ENCODE results near the gene KLHL6. TPM values are rescaled to one million over a fixed set of nuclear protein-coding genes. Genes with fewer than 3 reads are reported as not detected.
A peak's percentile ranks its signal among the peaks of the same experiment; 100 is the strongest.

The KLHL6 gene
- total RNA-seq, 1 donor from 2014 or later, result not detected

- Mint-ChIP-seq H3K36me3 (ENCODE audit: unreplicated experiment) (no peaks in the 10 kb centered on the region), H3K9me3 (ENCODE audit: unreplicated experiment) (no peaks in the 10 kb centered on the region), H3K27me3 (ENCODE audit: unreplicated experiment) (peaks cover 23% of the 10 kb centered on the region), H3K27ac (ENCODE audit: unreplicated experiment) (no peak overlapping the region), H3K4me3 (ENCODE audit: unreplicated experiment) (no peak overlapping the region), H3K4me1 (ENCODE audit: unreplicated experiment) (peaks cover 4% of the 10 kb centered on the region)
- DNase-seq (ENCODE audit: extremely low spot score, unreplicated experiment), result no peak
- no peak for TF ChIP-seq CTCF (IDR thresholded peaks at IDR 0.05)
Measured at GRCh38 chr3:183492849-183493179, 62.7 kb downstream of the KLHL6 start.

GRCh38 chr3:183491923-183492848, 63.3 kb downstream of the KLHL6 start:
- no peak for TF ChIP-seq CTCF (IDR thresholded peaks at IDR 0.05)
- peaks cover 4% of the 10 kb centered on the region for H3K4me1 Mint-ChIP-seq (ENCODE audit: unreplicated experiment)
- H3K4me3 Mint-ChIP-seq (ENCODE audit: unreplicated experiment), result no peak overlapping the region
- peak; percentile 81 for DNase-seq (ENCODE audit: extremely low spot score, unreplicated experiment)
- no peaks in the 10 kb centered on the region for H3K9me3 Mint-ChIP-seq (ENCODE audit: unreplicated experiment)
- no peaks in the 10 kb centered on the region for H3K36me3 Mint-ChIP-seq (ENCODE audit: unreplicated experiment)
- no peak overlapping the region for H3K27ac Mint-ChIP-seq (ENCODE audit: unreplicated experiment)
- peaks cover 23% of the 10 kb centered on the region for H3K27me3 Mint-ChIP-seq (ENCODE audit: unreplicated experiment)

GRCh38 chr3:183491109-183491922, 64.2 kb downstream of the KLHL6 start:
- peaks cover 4% of the 10 kb centered on the region for H3K4me1 Mint-ChIP-seq (ENCODE audit: unreplicated experiment)
- no peak overlapping the region for H3K4me3 Mint-ChIP-seq (ENCODE audit: unreplicated experiment)
- no peak overlapping the region for H3K27ac Mint-ChIP-seq (ENCODE audit: unreplicated experiment)
- peaks cover 23% of the 10 kb centered on the region for H3K27me3 Mint-ChIP-seq (ENCODE audit: unreplicated experiment)
- no peak for TF ChIP-seq CTCF (IDR thresholded peaks at IDR 0.05)
- DNase-seq (ENCODE audit: extremely low spot score, unreplicated experiment), result peak; percentile 42
- no peaks in the 10 kb centered on the region for H3K9me3 Mint-ChIP-seq (ENCODE audit: unreplicated experiment)
- H3K36me3 Mint-ChIP-seq (ENCODE audit: unreplicated experiment), result no peaks in the 10 kb centered on the region

GRCh38 chr3:183490653-183491052, 64.9 kb downstream of the KLHL6 start:
- TF ChIP-seq CTCF (IDR thresholded peaks at IDR 0.05), result no peak
- no peaks in the 10 kb centered on the region for H3K36me3 Mint-ChIP-seq (ENCODE audit: unreplicated experiment)
- no peak for DNase-seq (ENCODE audit: extremely low spot score, unreplicated experiment)
- H3K9me3 Mint-ChIP-seq (ENCODE audit: unreplicated experiment), result no peaks in the 10 kb centered on the region
- peaks cover 4% of the 10 kb centered on the region for H3K4me1 Mint-ChIP-seq (ENCODE audit: unreplicated experiment)
- peaks cover 23% of the 10 kb centered on the region for H3K27me3 Mint-ChIP-seq (ENCODE audit: unreplicated experiment)
- H3K4me3 Mint-ChIP-seq (ENCODE audit: unreplicated experiment), result no peak overlapping the region
- H3K27ac Mint-ChIP-seq (ENCODE audit: unreplicated experiment), result no peak overlapping the region

- Mint-ChIP-seq H3K9me3 (ENCODE audit: unreplicated experiment) (no peaks in the 10 kb centered on the region), H3K4me3 (ENCODE audit: unreplicated experiment) (no peak overlapping the region), H3K4me1 (ENCODE audit: unreplicated experiment) (peaks cover 4% of the 10 kb centered on the region), H3K36me3 (ENCODE audit: unreplicated experiment) (no peaks in the 10 kb centered on the region), H3K27ac (ENCODE audit: unreplicated experiment) (no peak overlapping the region), H3K27me3 (ENCODE audit: unreplicated experiment) (peaks cover 19% of the 10 kb centered on the region)
- TF ChIP-seq CTCF (IDR thresholded peaks at IDR 0.05), result no peak
- DNase-seq (ENCODE audit: extremely low spot score, unreplicated experiment), result no peak
Measured at GRCh38 chr3:183490211-183490601, 65.3 kb downstream of the KLHL6 start.
